ENCODE results near the gene SCAPER.
"Not testable (repeated sequence)": the region's sequence is repeated elsewhere in the genome, so short reads cannot be mapped to it uniquely, and the experiment has no call there.

The SCAPER gene

GRCh38 chr15:76846782-76847181 is 58.4 kb downstream of the SCAPER start:
- no peak for DNase-seq

- DNase-seq, result no peak
Measured at GRCh38 chr15:76844096-76844495, 61.0 kb downstream of the SCAPER start.

- no peak for DNase-seq
Measured at GRCh38 chr15:76843269-76843668, 61.9 kb downstream of the SCAPER start.

- no peak for DNase-seq
Measured at GRCh38 chr15:76840830-76841460, 64.2 kb downstream of the SCAPER start.

- no peak for DNase-seq
Measured at GRCh38 chr15:76839173-76839572, 66.0 kb downstream of the SCAPER start.

- DNase-seq, result no peak
Measured at GRCh38 chr15:76837474-76837873, 67.7 kb downstream of the SCAPER start.

- no peak for DNase-seq
Measured at GRCh38 chr15:76829939-76830338, 75.2 kb downstream of the SCAPER start.

GRCh38 chr15:76823890-76824289 is 81.2 kb downstream of the SCAPER start:
- DNase-seq, result no peak

GRCh38 chr15:76823303-76823702 is 81.8 kb downstream of the SCAPER start:
- DNase-seq, result no peak

GRCh38 chr15:76818926-76819325 is 86.2 kb downstream of the SCAPER start:
- DNase-seq, result not testable (repeated sequence)

GRCh38 chr15:76815421-76815820 is 89.7 kb downstream of the SCAPER start:
- DNase-seq, result no peak

GRCh38 chr15:76812381-76812780 is 92.8 kb downstream of the SCAPER start:
- no peak for DNase-seq

- DNase-seq, result no peak
Measured at GRCh38 chr15:76809412-76810103, 95.6 kb downstream of the SCAPER start.

- no peak for DNase-seq
Measured at GRCh38 chr15:76803049-76803571, 102.0 kb downstream of the SCAPER start.

- no peak for DNase-seq
Measured at GRCh38 chr15:76802411-76802810, 102.7 kb downstream of the SCAPER start.

- no peak for DNase-seq
Measured at GRCh38 chr15:76799760-76800159, 105.4 kb downstream of the SCAPER start.

- no peak for DNase-seq
Measured at GRCh38 chr15:76795217-76795616, 109.9 kb downstream of the SCAPER start.

GRCh38 chr15:76793162-76793561 is 112.0 kb downstream of the SCAPER start:
- no peak for DNase-seq

- DNase-seq, result no peak
Measured at GRCh38 chr15:76791511-76791910, 113.6 kb downstream of the SCAPER start.

GRCh38 chr15:76787273-76787672 is 117.9 kb downstream of the SCAPER start:
- DNase-seq, result no peak

- no peak for DNase-seq
Measured at GRCh38 chr15:76776969-76777368, 128.2 kb downstream of the SCAPER start.

- no peak for DNase-seq
Measured at GRCh38 chr15:76776480-76776879, 128.7 kb downstream of the SCAPER start.

GRCh38 chr15:76773234-76773633 is 131.9 kb downstream of the SCAPER start:
- DNase-seq, result no peak

GRCh38 chr15:76772776-76773175 is 132.4 kb downstream of the SCAPER start:
- DNase-seq, result no peak

GRCh38 chr15:76764004-76764403 is 141.1 kb downstream of the SCAPER start:
- no peak for DNase-seq
